HG03159 (cell line): ENCODE measurements around the gene CCDC127.
"Not testable (repeated sequence)": the region's sequence is repeated elsewhere in the genome, so short reads cannot be mapped to it uniquely, and the experiment has no call there.

Experiments
- ATAC-seq: cut with Tn5 transposase; IDR thresholded peaks from one replicate; pipeline ENCODE4 v1.9.1; 2021; ENCODE audit warnings: mild to moderate bottlenecking, moderate library complexity; ENCODE audit not compliant: unreplicated experiment

Gene CCDC127

DNA sequence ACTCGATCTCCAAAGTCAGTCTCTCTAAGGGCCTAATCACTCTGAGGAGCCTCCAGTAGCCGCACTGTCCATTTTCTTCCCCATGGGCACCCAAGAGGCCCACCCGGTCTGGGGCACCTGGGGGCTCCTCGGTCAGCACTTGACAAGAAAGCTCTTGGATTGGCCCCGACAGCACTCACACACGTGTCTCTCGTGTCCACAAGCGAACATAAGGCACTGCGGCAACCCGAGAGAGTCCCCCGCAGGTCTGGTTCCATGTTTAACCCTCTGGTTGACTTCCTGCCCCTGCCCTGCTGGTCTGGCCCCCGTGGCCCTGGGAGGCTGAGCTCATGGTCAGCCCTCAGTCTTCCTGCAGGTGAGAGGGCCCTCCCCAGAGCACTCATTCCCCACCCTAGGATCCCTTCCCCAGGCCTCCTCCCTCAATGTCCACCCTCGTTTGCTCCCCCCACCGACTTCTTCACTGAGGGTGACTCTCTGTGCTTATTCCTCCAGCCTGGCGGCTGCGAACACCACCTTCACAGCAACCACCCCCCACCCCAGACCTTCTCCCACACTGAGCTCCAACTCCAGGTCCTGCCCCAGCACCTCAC, 43.0 kb downstream of the CCDC127 start:
- no peak for ATAC-seq

GRCh38 chr5:174291-174600, 43.7 kb downstream of the CCDC127 start:
- no peak for ATAC-seq

- no peak for ATAC-seq
These were observed 44.3 kb downstream of the CCDC127 start for GRCh38 chr5:173392-174290.

DNA sequence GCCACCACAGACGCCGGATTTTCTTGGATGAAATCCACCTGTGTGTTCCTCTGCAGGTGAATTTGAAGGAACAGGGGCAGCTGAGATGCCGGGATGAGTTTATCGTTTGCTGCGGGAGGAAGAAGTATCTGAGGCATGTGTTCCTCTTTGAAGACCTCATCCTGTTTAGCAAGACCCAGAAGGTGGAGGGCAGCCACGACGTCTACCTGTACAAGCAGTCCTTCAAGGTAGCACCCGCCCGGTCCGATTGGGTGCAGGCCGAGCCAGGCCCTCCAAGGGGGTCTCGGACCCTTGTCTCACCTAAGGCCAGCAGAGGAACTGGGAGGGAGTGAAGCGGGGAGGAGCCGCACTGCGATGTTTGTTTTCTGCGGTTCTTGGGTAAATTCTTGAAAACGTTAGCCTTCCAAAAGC, 45.1 kb downstream of the CCDC127 start:
- ATAC-seq, result no peak

DNA sequence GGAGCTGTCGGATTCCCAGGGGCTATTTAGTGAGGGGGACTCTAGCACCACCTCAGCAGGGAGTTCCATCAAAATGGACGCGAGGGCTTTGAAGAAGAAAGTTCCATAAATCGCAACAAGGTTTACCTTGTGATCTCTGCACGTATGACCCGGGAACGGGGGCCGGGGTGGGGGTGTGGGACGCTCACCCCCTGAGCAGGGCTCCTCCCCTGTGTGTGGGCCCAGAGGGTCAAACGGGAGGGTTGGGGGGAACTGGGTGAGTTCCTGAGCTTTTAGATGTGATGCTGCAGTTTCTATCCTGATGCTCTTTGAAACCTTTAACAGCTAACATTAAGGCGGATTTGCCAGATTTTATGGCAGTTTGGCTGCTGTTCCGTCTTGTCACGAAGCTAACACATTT, 45.5 kb downstream of the CCDC127 start:
- no peak for ATAC-seq

GRCh38 chr5:171801-172331, 46.1 kb downstream of the CCDC127 start:
- no peak for ATAC-seq

- no peak for ATAC-seq
These were observed 46.8 kb downstream of the CCDC127 start for GRCh38 chr5:170971-171800.

GRCh38 chr5:169728-170094, 48.2 kb downstream of the CCDC127 start:
- ATAC-seq, result no peak

DNA sequence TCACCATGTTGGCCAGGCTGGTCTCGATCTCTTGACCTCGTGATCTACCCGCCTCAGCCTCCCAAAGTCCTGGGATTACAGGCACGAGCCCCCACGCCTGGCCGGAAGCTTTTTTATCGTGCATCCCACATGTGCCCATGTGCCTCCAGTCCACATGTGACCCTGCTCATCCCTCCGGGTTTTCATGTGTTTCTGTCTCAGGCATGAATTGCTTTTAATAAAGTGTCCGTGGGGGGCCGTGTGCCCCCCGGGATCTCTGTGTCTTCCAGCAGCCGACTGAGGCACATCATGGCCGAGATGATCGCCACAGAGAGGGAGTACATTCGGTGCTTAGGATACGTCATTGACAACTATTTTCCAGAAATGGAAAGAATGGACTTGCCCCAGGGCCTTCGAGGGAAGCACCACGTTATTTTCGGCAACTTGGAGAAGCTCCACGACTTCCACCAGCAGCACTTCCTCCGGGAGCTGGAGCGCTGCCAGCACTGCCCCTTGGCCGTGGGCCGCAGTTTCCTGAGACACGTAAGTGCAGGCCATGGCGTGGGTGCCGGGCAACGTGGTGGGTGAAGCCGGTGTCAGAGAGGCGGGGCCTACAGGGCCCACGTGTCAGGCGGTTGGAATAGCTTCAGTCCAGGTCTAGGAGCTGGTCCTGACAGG, 48.8 kb downstream of the CCDC127 start:
- ATAC-seq, result no peak

DNA sequence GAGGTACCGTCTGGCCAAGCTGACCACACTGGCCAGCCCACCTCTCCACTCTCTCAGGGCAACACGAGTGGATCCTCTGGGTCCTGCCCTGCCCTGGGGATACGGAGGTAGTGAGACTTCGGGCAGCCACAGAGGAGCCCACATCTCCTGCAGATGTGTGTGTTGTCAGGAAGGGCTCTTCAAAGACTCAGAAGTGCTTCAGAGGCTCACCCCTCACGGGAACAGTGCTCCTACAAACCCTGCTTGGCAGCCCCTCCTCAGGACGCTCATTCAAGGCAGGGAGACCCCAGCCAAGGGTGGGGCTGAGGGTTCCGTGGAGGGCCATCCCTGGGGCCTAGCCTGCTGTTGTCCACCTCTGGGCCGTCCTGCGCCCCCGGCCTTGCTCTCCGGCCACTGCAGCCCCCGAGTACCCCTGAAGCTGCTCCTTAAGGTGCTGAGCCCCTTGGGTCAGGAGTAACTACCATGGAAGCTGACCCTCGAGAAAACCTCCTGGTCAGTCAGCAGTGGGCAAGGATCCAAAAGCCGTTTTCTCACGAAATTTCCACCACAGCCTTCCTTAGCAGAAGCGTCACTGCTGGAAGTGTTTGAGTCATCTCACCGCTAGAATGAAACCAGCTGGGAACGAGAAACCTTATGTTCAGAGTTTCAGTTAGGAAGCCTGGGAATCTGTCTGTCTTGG, 49.8 kb downstream of the CCDC127 start:
- no peak for ATAC-seq

DNA sequence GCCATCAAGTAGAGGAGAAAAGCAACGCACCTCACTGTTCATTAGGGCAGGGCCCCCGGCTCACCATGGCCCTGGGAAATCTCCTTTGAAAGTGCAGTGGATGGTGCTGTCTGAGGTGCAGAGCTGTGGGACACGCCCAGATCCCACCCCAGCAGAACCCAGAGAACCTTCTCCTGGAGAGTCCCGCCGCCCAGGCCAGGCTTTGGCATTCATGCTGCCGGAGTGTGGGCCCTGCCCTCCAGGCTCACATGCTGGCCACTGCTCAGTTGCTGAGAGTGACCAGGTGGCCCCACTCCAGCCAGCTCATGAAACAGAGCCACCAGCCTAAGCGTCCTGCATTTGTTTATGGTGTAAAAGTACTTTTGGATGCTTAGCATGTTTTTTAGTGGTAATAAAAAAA, 50.4 kb downstream of the CCDC127 start:
- no peak for ATAC-seq

DNA sequence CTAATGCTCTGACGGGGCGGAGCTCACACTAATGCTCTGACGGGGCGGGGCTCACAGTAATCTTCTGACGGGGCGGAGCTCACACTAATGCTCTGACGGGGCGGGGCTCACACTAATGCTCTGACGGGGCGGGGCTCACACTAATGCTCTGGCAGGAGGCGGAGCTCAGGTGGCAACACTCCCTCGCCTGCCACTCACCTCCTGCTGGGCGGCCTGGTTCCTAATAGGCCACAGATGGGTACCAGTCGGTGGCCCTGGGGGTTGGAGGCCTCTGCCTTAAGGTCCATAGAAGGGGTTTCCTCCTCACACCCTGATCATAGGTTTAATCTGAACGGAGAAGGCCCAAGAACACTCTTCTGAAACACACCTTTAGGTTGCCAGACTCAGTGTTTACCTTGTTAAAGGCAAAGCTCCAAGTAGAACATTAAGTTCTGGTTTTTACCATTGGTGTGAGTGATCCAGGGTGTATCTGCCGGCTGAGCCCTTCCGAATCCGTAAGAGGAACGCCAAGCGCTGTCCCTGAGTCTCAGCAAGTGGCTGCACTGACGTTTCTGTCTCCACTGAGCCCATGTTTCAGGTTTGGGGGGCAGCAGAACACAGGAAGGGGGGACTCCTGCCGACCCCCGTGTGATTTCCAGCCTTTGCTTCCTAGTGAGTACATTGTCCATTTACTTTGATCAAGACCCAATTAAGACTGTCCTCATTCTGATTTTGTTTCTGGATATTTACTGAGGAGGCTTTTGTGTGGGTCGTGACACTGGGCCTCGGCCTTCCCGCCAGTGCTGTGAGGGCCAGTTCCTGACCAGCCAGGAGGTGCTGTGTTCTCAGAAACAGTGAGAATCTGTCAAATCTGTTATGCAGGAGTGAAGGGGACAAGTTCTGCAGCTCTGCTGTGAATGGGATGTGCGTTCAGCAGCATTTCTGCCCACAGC, 51.2 kb downstream of the CCDC127 start:
- no peak for ATAC-seq

DNA sequence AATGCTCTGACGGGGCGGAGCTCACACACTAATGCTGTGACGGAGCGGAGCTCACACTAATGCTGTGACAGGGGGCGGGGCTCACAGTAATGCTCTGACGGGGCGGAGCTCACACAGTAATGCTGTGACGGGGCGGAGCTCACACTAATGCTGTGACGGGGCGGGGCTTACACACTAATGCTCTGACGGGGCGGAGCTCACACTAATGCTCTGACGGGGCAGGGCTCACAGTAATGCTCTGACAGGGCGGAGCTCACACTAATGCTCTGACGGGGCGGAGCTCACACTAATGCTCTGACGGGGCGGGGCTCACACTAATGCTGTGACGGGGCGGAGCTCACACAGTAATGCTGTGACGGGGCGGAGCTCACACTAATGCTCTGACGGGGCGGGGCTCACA, 53.2 kb downstream of the CCDC127 start:
- ATAC-seq, result not testable (repeated sequence)

GRCh38 chr5:164244-164643, 53.7 kb downstream of the CCDC127 start:
- no peak for ATAC-seq

DNA sequence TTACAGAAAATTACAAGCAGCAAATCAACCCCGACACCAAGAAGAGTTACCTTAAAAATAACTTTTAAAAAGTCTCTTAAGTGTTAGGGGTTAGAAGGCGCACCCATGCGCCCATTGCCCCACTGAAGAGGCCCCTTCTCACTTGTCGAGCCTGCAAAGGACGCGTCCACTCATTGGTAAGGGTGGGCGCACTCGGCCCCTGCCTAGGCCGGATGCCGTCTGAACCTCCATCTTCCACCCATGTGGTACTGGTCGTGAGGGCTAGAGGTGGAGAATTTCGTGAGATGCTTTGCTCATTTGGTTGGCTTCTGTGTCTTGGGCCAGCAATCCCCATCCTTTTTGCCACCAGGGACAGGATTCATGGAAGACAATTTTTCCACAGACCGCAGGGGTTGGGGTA, 54.1 kb downstream of the CCDC127 start:
- no peak for ATAC-seq

DNA sequence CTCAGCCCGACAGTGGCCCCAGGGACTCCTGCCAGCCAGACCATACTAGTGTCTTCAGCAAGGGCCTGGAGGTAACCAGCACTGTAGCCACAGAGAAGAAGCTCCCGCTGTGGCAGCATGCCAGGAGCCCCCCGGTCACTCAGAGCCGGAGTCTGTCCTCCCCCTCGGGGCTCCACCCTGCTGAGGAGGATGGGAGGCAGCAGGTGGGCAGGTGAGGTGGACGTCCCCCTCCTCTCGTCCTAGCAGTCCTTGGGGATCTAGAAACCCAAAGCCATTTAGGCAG, 54.7 kb downstream of the CCDC127 start:
- ATAC-seq, result no peak

- no peak for ATAC-seq
These were observed 55.2 kb downstream of the CCDC127 start for GRCh38 chr5:162565-163337.

DNA sequence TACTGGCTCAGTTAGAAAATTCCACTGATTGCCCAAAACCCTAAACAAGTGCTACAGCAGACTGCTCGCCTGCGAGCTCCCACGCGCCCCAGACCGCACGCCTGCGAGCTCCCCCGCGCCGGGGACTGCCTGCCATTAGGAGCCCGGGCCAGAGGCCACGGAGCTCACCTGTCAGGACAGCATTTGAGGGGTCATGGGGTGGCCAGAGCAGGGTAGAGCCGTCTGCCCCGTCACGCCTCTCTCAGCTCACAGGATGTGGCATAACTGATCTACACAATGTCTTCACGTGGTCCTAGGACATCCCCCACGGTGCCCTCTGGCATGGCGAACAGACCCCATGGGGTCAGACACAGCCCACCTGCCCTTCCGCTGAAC, 55.8 kb downstream of the CCDC127 start:
- ATAC-seq, result no peak

DNA sequence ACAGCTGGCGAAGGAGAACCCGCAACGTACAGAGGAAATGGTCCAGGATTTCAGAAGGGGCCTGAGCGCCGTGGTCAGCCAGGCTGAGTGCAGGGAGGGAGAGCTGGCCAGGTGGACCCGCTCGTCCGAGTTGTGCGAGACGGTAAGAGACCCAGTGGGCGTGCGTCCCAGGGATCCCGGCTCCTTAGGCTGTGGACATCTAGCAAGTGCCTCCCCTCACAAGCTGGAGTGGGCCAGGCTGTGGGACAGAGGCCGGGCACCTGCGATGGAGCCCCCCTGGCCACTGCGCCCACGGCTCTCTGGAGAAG, 56.2 kb downstream of the CCDC127 start:
- no peak for ATAC-seq
